Stimulated activated CD4-positive, alpha-beta T cell treated with anti-CD3 and anti-CD28 coated beads, TNF-alpha, amount 100 ng/mL, for 4 hours (primary cell): ENCODE results near the gene GPRC5C.

Source experiments
- DNase-seq, 3 experiments: peaks; one replicate each; pipeline ENCODE4 v3.0.0-alpha.2; 2020; ENCODE audit warnings: low read depth in 3 of 3

Gene GPRC5C, protein sequence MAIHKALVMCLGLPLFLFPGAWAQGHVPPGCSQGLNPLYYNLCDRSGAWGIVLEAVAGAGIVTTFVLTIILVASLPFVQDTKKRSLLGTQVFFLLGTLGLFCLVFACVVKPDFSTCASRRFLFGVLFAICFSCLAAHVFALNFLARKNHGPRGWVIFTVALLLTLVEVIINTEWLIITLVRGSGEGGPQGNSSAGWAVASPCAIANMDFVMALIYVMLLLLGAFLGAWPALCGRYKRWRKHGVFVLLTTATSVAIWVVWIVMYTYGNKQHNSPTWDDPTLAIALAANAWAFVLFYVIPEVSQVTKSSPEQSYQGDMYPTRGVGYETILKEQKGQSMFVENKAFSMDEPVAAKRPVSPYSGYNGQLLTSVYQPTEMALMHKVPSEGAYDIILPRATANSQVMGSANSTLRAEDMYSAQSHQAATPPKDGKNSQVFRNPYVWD

DNA sequence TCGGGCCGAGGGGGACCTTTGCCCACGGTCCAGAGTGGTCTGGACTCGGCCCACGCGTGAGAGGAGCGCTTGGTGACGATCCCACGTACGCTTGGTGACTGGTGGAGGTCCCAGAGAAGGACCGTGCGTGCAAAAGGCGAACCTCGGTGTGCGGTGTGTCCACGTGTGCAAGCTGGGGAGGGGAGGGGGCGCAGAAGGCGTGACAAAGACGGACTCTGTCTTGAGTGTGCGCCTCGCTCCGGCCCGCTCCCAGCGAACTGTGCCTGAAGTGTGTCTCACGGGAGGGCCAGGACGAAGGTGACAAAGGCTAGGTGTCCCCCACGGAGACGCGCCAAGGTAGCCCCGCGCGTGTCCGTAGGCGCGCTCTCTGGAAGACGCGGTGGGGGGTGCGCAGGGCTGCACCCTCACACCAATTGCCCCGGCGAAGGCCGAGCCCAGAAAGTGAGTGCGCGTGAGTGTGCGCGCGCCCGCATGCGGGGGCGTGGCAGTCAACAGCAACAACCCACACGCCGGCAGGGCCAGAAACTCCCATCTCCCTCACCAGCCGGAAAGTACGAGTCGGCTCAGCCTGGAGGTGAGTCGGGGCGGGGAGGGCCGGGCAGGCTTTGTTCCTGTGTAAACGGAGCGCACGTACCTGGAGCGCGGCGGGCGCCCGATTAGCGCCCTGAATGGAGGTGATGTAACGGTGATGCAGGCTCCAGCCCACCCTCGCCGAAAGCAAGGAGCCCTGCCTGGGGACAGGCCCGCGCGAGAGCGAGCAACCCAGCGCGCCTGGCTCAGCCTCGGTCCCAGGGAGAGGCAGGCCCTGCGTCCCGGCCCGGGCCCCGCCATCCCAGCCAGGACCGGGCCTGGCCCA is at the start of gene GPRC5C:
Gene GPRC5C, plus strand, starts transcription at position 521 of the 856 bp plus-strand sequence. CDS start 7,689 bp downstream, outside the sequence.
- peak; percentile 13 to 49 (median 42) for DNase-seq

DNA sequence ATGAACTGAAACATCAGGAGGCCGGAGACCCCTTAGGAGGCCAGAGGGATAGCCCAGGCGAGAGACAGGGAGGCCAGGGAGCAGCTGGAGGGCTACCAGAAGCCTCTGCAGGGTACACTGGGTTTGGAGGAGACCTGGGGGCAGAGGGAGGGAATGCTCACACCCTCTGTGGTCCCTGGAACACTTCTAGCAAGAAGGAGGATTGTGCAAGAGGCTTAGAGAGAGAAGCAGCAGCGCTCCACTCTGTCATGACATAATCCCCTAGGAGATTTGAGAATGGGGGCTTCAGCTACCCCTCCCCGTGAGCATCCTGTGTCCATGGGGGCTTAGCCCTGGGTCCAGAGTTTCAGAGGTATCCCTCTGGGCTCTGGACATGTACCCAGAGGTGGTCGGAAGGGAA is 48.7 kb upstream of the GPRC5C start:
- no peak for DNase-seq

DNA sequence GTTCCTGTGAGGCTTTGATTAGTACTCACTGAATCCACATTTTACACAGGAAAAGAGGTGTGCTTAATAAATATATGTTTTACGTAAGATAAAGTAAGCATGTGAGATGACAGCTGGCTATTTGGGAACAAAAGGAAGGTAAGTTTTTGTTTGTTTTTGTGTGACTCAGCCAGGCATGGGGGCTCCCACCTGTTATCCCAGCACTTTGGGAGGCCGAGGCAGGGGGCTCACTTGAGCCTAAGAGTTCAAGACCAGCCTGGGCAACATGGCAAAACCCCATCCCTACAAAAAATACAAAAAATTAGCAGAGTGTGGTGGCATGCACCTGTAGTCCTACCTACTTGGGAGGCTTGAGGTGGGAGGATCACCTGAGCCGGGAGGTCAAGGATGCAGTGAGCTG is 46.7 kb upstream of the GPRC5C start:
- no peak for DNase-seq

DNA sequence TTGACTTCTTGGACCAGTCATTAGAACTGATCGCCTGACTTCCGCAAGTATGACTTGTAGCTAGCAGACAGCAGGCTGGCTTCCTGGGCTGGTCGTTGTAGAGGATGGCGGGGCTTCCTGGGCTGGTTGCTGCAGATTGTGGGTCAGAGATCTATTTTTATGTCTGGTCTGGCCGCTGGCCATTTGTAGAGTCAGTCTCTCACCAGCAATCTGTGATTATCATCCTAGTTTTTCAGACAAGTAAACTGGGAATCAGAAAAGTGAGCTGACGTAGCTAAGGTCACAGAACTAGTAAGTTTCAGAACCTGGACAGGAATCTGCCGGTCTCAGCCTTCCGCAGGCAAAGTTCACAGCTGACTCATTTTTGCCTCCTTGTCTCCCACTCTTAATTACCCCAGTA is 45.5 kb upstream of the GPRC5C start:
- no peak for DNase-seq

DNA sequence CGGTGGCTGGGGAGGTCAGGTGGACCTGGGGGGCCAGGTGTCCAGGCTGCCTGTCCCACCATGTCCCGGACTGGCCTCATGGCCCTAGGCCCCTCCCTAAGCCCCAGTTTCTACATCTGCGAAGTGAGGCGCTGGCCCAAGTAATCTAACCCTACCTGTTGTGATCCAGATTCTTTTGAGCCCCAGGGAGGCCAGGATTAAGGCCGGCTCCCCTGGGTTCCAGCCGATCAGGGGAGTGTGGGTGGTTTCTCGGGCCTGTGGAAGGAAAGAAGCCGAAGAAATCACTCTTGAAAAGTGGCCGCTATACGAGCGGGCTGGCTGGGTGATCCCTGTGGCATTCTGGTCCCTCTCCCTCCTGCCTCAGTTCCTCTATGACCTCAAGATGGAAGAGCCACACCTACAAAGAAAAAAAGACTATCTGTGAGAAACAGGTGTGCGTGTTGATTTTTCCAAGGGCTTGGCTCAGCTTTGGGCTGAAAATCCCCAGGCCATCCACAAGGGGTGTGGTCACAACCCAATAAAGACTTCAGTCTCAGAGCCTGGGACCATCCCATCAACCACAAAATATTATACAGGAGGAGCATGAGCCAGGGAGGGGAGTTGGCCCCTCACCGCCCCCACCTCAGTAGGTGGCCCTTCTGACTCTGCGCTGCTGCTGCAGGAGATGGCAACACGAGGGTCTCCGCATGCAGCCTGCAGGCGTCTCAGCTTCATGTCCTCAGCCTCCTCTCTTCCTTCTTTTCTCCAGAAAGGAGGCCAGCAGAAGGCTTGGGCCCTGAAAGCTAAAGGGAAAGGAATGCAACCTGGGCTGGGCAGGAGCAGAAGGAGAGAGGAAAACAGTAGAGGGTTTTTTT is 44.3 kb upstream of the GPRC5C start:
- no peak for DNase-seq

DNA sequence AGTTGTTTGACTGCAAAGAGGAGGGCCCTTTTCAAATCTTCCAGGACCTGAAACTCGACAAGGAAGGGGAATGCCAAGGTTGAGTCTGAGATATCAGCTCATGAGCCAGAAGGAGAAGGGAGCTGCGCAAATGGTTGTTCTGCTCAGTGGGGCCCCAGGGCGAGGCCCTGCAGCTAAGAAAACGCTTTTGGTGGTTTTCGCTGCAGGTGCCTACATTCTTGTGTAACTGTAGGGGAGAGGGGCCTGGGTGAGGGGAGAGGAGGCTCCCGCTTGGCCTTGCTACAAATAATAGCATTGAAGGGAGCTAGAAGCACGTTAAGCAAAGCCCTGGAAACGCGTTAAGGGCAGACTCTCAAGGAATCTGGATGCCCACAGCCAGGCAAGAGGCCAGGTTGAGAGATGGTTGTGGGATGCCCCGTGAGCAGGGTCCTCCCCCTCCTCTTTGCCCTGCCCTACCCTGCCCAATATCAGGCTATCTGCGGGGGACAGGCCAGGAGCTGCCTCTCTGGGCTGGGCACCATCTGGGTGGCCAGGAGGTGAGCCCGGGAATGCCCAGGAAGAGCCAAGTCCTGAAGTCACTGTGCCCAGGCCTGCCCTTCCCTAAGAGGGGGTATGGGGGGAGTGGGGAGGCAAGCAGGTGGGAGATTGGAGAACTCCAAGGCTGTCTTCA is 42.7 kb upstream of the GPRC5C start:
- DNase-seq, result no peak

DNA sequence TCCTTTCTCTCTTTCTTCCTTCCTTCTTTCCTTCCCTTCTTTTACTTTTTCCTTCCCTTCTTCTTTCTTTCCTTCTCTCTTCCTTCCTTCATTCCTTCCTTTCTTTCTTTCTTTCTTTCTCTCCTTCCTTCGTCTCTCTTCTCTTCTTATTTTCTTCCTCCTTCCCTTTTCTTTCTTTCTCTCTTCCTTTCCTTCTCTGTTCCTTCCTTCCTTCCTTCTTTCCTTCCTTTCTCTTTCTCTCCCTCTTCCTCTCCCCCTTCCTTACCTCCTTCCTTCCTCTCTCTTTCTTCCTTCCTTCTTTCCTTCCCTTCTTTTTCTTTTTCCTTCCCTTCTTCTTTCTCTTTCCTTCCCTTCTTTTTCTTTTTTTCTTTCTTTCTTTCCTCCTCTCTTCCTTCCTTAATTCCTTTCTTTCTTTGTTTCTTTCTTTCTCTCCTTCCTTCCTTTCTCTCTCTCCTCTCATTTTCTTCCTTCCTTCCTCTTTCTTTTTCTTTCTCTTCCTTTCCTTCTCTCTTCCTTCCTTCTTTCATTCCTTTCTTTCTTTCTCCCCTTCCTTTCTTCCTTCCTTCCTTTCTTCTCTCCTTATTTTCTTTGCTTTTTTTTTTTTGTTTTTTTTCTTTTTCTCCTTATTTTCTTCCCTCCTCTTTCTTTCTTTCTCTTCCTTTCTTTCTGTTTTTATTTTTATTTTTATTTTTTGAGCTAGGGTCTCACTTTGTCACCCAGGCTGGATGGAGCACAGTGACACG is 41.8 kb upstream of the GPRC5C start:
- no peak for DNase-seq

DNA sequence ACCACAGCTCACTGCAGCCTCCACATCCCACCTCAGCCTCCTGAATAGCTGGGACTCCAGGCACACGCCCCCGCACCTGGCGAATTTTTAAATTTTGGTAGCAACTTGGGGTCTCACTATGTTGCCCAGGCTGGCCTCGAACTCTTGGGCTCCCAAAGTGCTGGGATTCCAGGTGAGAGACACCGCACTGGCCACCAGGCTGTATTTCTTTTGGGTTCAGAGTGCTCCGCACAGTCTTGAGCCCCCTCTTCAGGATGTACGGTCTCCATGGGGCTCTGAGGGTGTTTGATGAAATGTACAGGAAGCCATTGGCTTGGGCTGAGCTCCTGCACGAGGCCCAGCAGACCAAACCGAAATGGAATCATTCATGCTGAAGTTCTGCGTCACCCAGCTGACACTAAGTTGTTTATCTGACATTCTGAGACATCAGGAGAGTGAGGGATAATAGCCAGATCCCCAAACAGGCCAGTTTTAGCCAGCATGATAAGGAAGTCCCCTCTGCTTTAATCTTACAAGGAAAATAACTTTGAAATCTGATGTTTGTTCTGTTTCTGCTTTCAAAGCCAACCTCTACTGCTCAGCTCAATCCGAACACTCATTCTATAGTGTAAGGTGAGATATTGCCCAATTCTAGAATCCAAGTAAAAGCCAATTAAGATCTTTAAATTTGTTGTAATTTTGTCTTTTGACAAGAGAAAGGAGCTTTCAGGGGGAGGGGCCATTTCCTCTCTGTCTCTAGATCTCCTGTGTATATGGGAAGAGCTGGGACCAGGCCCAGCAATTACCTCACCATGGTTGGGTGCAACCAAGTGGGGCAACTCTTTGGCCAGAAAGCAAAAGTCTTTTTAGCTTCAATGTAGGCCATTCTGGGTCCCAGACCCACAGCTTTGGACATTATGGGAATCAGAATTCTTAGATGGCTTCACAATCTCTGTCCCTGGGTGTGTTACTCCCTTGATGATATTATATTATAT is 40.9 kb upstream of the GPRC5C start:
- DNase-seq, result no peak

DNA sequence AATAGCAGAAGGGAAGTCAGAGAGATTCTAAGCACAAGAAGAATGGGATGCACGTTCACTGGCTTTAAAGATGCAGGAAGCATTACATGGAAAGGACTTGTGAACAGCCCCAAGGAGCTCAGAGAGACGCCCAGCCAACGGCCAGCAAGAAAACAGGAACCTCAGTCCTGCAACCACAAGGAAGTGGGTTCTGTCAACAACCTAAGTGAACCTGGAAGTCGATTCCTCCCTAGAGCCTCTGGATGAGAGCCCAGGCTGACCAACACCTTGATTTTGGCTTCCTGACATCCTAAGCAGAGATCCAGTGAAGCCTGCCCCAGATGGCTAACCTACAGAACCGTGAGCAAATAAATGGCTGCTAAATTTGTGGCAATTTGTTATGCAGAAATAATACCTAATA is 40.1 kb upstream of the GPRC5C start:
- DNase-seq, result no peak

DNA sequence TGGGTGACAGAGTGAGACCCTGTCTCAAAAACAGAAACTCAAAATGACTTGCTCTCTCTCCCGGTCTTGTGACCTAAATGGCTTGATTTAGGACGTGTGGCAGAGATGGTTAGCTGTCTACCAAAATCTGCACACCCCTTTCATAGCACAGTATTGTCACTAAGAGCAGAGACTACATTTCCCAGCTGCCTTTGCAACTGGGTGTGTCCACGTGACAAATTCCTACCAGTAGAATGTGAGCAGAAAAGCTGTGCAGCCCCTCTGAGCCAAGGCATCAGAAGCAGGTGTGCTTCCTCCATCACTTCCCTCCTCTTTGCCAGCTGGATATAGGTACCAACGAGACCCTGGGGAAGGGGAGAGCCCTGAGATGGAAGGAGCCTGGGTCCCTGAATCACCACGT is 39.0 kb upstream of the GPRC5C start:
- DNase-seq, result no peak

DNA sequence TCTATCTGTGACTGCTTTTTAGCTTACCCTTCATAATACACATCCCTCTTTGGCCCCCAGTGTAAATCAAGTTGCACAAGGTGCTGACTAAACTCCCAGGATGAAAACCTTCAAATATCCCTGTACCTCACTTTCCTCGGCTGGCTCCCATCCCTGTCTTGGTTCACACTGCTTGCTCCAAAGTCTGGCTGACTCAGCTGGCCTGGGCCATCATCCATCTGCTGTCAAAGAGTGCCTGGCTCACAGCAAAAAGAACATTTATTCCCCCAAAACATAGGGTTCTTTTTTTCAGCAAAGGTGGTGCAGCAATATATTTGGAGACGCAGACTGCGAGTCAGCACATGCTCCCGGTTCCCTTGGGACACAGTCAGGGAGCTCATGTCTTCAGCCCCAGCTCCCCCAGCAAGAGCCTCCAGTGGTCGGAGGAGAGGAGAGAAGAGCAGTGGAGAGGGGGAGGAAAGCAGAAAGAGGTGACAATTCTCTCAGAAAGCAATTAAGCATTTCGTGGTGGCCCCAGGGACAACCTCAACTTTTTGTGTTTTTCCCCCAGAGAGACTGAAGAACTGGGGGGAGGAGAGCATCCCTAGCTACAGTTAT is 38.4 kb upstream of the GPRC5C start:
- no peak for DNase-seq

DNA sequence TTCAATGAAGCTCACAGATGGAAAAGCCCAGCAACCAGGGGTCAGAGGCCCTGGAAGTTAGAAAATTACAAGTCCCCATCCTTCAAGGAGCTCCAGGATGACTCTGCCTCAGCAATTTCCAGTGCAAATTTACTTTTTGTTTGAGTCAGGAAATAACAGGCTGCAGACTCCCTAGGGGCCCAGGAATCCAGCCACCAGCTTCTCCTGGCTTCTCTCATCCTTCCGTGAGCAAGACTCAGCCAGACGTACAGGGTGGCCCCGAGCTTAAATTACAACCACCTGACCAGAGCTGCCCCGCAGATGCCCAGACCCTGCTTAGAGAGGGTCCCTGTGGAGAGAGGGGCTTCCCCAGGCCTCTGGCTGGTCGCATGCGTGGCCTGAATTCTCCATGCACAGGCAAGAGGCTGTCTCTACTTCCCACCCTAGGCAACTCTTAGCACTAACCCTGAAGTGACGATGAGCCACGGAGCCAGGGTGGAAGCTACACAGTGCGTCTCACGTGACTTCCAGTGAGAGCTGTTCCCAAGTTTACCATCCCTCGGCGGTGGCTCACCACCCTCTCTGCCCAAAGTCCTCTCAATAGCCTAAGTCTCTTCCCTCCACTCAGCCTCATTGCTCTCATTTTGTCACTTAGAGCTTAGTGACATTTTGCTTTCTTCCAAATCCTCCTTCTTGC is 37.5 kb upstream of the GPRC5C start:
- DNase-seq, result no peak

DNA sequence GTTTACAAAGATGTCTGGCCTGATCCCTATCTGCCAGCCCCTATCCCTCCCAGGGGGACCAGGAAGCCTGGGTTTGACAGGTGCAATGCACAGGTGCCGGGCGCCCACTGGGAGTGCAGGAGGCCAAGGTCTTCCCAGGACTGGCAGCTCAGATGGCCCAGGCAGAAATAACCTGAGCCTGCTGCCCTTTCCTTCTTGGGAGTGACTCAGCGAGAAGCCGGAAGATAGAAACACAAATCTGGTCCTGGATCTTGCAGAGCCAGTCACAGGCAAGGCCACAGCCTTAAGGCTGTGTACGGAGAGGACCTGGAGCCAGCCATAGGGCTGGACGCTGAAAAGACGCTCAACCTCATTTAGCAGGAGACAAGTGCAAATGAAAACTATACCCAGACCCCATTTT is 36.9 kb upstream of the GPRC5C start:
- DNase-seq, result no peak

DNA sequence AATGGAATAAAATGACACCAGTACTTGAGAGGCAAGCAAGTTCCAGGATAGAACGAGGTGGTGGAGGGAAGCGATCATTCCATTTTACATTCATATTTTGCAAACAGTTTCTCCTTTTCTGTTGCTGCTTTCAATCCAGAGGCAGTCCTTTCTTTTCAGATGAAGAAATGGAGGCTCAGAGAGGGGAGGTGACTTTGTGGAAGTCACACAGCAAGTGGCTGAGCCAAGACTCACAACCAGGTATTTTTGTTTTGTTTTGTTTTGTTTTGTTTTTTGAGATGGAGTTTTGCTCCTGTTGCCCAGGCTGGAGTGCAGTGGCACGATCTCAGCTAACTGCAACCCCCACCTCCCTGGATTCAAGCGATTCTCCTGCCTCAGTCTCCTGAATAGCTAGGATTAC is 35.3 kb upstream of the GPRC5C start:
- no peak for DNase-seq

DNA sequence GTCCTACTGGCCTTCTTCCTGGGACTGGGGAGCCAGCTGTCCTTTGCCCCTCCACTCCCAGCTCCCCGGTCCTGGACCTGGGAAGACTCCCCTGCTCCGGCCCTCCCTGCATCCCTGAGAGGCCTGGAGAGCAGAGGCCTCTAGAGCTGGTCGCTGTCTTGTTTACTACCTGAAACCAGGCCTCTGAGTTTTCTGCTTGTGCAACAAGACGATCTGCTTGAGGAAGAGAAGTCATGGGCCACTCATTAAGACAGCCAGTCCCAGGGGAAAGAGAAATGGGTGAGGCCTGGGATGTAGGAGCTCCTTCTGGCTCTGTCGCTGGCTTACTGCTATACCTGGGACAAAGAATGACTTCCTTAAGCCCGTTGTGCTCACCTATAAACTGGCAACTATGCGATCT is 29.8 kb upstream of the GPRC5C start:
- no peak for DNase-seq

DNA sequence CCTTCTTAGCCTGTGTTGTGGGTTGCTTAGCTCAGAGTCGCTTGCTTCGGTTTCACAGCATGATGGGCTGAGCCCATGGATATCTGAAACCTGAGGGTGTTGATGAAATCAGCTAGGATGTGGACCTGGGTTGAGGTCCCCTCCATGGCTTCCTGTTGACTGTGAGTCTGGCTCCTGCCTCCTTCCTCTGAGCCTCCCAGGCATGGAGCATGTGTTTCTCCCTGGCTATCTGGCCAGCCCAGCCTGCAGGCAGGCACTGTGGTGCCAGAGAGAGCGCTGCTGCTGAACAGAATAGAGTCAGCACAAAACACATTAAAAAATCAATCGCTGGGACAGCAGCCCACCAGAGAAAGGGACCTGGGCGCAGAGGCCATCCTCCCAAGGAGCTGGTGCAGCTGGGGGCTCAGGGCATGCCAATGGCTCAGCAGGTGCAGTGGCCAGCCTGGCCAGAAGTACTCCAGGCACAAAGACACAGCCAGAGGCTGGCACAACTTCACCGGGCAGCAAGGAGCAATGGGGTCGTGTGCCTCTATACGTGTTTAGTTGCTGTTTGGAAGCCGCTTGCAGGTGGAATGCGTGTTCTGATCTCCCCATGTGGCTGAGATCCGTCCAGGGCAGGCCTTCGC is 28.3 kb upstream of the GPRC5C start:
- DNase-seq, result no peak

DNA sequence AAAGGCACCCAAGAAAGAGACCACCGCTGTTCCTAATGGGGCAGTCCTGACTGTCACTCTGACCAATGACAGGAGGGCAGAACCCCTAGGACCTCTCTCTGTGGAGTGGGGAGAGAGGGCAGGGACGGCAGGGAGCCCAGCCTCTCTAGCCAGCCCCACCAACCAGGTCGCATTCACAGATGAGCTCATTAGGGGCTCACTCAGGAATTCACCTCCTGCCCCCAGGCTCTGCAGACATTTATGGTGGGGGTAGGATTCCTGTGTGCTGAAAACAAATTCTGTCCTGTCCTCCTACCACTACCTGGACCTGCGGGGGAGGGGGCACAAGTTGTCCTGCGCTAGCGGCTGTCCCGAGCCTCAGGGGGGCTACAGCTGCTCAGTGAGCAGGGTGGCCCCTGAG is 27.7 kb upstream of the GPRC5C start:
- no peak for DNase-seq

DNA sequence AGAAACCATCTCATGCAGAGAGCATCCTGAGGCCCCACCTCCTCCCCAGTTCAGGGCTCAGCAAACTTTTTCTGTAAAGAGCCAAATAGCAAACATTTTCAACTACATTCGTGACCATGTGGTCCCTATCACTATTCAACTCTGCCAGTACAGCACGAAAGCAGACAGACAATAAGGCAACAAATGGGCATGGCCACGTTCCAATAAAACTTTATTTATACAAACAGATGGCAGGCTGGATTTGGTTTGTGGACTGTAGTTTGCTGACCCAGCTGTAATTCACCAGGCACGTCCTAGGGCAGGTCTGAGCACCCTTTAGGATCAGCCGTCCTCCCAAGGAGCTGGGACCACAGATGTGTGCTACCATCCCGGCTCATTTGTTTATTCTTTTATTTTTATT is 27.1 kb upstream of the GPRC5C start:
- DNase-seq, result no peak
